Measurements from ENCODE around the gene PPDPF.

DNA sequence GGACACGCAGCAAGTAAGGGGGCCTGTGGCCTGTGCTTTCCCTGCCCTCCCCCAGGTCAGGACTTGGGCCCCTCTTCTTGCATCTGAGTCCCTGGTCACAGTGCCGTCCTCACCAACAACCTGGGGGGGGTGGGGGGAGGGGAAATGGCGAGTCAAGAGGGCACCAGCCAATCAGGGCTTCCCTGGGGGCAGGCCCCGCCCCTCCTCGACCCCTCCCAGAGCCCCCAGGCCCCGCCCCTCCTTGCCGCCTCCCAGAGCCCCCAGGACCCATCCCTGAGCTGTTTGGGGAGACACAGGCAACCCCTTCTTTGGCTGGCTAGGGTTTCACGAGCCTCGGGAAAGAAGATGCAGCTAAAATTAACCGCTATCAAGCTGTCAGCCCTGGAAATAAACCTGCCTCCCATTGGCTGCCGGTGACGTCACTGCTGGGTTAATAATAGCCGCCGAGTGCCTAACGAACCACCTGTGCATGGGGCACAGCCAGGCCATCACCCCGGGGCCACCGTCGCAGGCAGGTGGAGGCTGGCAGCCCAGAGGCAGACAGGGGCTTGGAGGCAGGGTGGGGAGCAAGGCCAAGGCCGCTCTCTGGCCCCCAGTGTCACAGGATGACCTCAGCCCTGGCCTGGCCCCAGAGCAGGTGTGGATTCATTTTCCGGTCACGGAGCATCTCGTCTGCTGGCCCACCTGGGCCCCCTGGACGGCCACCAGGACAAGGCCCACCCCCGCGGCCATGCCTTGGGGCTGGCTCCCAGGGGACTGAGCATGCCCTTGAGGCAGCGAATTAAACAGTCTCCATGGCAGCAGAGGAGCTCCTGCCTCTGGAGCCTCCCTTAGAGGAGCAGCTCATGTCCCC, 18.5 kb upstream of the PPDPF start:
- TF ChIP-seq POLR2AphosphoS5 (IDR thresholded peaks at IDR 0.05; ENCODE audit: low read depth, low read length) (no peak), TAF1 (IDR thresholded peaks at IDR 0.05; ENCODE audit: borderline replicate concordance, insufficient read depth, low read length) (no peak), SIN3A (IDR thresholded peaks at IDR 0.05; ENCODE audit: borderline replicate concordance, insufficient read depth, low read length) (no peak)
- TF ChIP-seq, protein P1, sequence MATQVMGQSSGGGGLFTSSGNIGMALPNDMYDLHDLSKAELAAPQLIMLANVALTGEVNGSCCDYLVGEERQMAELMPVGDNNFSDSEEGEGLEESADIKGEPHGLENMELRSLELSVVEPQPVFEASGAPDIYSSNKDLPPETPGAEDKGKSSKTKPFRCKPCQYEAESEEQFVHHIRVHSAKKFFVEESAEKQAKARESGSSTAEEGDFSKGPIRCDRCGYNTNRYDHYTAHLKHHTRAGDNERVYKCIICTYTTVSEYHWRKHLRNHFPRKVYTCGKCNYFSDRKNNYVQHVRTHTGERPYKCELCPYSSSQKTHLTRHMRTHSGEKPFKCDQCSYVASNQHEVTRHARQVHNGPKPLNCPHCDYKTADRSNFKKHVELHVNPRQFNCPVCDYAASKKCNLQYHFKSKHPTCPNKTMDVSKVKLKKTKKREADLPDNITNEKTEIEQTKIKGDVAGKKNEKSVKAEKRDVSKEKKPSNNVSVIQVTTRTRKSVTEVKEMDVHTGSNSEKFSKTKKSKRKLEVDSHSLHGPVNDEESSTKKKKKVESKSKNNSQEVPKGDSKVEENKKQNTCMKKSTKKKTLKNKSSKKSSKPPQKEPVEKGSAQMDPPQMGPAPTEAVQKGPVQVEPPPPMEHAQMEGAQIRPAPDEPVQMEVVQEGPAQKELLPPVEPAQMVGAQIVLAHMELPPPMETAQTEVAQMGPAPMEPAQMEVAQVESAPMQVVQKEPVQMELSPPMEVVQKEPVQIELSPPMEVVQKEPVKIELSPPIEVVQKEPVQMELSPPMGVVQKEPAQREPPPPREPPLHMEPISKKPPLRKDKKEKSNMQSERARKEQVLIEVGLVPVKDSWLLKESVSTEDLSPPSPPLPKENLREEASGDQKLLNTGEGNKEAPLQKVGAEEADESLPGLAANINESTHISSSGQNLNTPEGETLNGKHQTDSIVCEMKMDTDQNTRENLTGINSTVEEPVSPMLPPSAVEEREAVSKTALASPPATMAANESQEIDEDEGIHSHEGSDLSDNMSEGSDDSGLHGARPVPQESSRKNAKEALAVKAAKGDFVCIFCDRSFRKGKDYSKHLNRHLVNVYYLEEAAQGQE (IDR thresholded peaks at IDR 0.05; ENCODE audit: insufficient read depth in 1 of 2, low read depth in 2 of 2, low read length in 2 of 2), result no peak
